Measurements from ENCODE around the gene UNC13B. TPM values are rescaled to one million over a fixed set of nuclear protein-coding genes. Genes with fewer than 3 reads are reported as not detected.

UNC13B gene
- total and polyA plus RNA-seq, 2 of the 8 experiments (the other 6 are each of a cell fraction or from before 2014, with no cell fraction given): 23.1 to 51.7 TPM

DNA sequence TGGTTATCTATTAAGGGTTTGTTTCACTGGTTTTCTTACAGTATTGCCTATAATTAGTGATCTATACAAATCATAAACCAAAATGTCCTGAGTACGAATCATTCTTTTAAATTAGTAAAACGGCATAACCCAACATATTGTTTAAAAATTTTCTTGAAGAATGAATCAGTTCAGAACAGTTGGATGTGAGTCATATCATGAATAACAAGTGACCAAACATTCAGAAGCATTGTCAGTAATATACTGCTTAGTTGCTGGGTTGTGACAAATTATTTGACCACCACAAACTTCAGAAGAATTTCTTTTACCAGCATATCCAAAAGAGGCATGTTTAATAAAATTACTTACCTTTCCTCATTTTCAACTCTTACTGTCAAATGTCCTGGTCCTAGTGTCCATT is 111.2 kb downstream of the UNC13B start:
- H2BK120ac ChIP-seq (replicated peaks; ENCODE audit: low read depth, low read length): no peak overlapping the region
- no peak overlapping the region for H3K27ac ChIP-seq (ENCODE audit: low read depth, low read length)
- H3K23ac ChIP-seq (ENCODE audit: insufficient read length): no peak overlapping the region
- no peak overlapping the region for H2AFZ ChIP-seq (ENCODE audit: low read length)
- no peaks in the 10 kb centered on the region for H4K20me1 ChIP-seq (replicated peaks in 1 of 2; ENCODE audit: control insufficient read depth in 1 of 2, insufficient read depth in 2 of 2, low read length in 2 of 2)
- no peak overlapping the region for H3K4me2 ChIP-seq (ENCODE audit: insufficient read depth in 1 of 2, low read depth in 2 of 2, low read length in 2 of 2)
- H2AK5ac ChIP-seq (ENCODE audit: low read depth, low read length): no peak overlapping the region
- H3K9me3 ChIP-seq (ENCODE audit: insufficient read depth in 2 of 2, low read depth in 1 of 2, low read length in 1 of 2): no peaks in the 10 kb centered on the region
- no peak overlapping the region for H4K5ac ChIP-seq (ENCODE audit: insufficient read length, low read depth, low read length)
- H2BK12ac ChIP-seq (ENCODE audit: low read depth, low read length): no peak overlapping the region
- ChIA-PET CTCF (ENCODE audit: partially characterized antibody) (interaction anchor here (1.0 to 1.7 kb wide), 5 partner anchors 8 to 130 kb away, joined by 3 to 6 read pairs (median 3); no protein-coding TSS in a partner anchor), POLR2A (ENCODE audit: partially characterized antibody) (no interaction called here)
- H3K4me1 ChIP-seq (replicated peaks in 1 of 4; ENCODE audit: control insufficient read depth in 3 of 4, insufficient read depth in 4 of 4, low read length in 3 of 4): no peaks in the 10 kb centered on the region
- no peak overlapping the region for H4K91ac ChIP-seq (replicated peaks; ENCODE audit: insufficient read length, low read length)
- no peak overlapping the region for H2BK20ac ChIP-seq (ENCODE audit: low read length)
- H2BK5ac ChIP-seq (ENCODE audit: low read depth, low read length): no peak overlapping the region
- FAIRE-seq: no peak
- H3K79me1 ChIP-seq (ENCODE audit: low read depth, low read length): no peaks in the 10 kb centered on the region
- H3K27me3 ChIP-seq (replicated peaks in 1 of 4; ENCODE audit: control insufficient read depth in 3 of 4, extremely low read depth in 1 of 4, insufficient read depth in 3 of 4, low read length in 3 of 4): no peaks in the 10 kb centered on the region
- no peaks in the 10 kb centered on the region for H3K79me2 ChIP-seq (ENCODE audit: control insufficient read depth in 1 of 2, insufficient read depth in 2 of 2, low read length in 2 of 2)
- no peak overlapping the region for H4K8ac ChIP-seq (ENCODE audit: extremely low read depth, insufficient read depth, low read length)
- no peak overlapping the region for H3K9ac ChIP-seq (replicated peaks in 1 of 4; ENCODE audit: extremely low read depth in 1 of 4, low read depth in 3 of 4, low read length in 3 of 4)
- H3K14ac ChIP-seq (ENCODE audit: insufficient read length): no peak overlapping the region
- H3K4ac ChIP-seq (replicated peaks; ENCODE audit: insufficient read length, low read depth, low read length): no peak overlapping the region
- no peak overlapping the region for H3K18ac ChIP-seq (ENCODE audit: extremely low read depth, low read length)
- no peaks in the 10 kb centered on the region for H3K36me3 ChIP-seq (ENCODE audit: control insufficient read depth in 2 of 4, insufficient read depth in 4 of 4, low read length in 3 of 4)
- H3K56ac ChIP-seq (replicated peaks; ENCODE audit: insufficient read length, low read depth, low read length): no peak overlapping the region
- no peak overlapping the region for H2BK15ac ChIP-seq (ENCODE audit: low read length)
- 98% methylated on average over 2 of the region's 2 CpGs; no CpG with 5 or more reads in 1 of the 2 experiments for WGBS, 2 experiments (ENCODE audit: extremely low coverage in 1 of 2, insufficient coverage in 1 of 2, insufficient read length in 1 of 2, insufficient replicate concordance in 2 of 2, low coverage in 1 of 2, low lambda C conversion rate in 2 of 2, missing lambda C conversion rate in 1 of 2)
- DNase-seq (ENCODE audit: low read depth in 1 of 2, low spot score in 2 of 2): no peak
- no peak overlapping the region for H3K4me3 ChIP-seq (ENCODE audit: extremely low read depth in 1 of 4, insufficient read depth in 2 of 4, low read depth in 3 of 4, low read length in 4 of 4)
- H3K23me2 ChIP-seq (ENCODE audit: low read depth, low read length): no peaks in the 10 kb centered on the region
- TF ChIP-seq ZNF274 (IDR thresholded peaks at IDR 0.05; ENCODE audit: borderline replicate concordance, extremely low read depth, low read length) (no peak), EZH2 (IDR thresholded peaks at IDR 0.05; ENCODE audit: low read depth, low read length, severe bottlenecking) (no peak), MAFK (IDR thresholded peaks at IDR 0.05; ENCODE audit: low read depth, low read length) (no peak), CBX8 (IDR thresholded peaks at IDR 0.05; ENCODE audit: borderline replicate concordance, low read depth, low read length) (no peak), RFX5 (IDR thresholded peaks at IDR 0.05; ENCODE audit: borderline replicate concordance, low read depth, low read length) (no peak), CHD2 (IDR thresholded peaks at IDR 0.05; ENCODE audit: low read length) (no peak), YY1 (IDR thresholded peaks at IDR 0.05; ENCODE audit: low read depth, low read length) (no peak), POLR2A (IDR thresholded peaks at IDR 0.05; ENCODE audit: control extremely low read depth in 1 of 2, low read depth in 2 of 2, low read length in 2 of 2) (no peak), CTBP2 (IDR thresholded peaks at IDR 0.05; ENCODE audit: borderline replicate concordance, insufficient read depth, insufficient read length, low read length) (no peak), JUN (IDR thresholded peaks at IDR 0.05; ENCODE audit: low read depth, low read length) (no peak)
- TF ChIP-seq, protein P1, sequence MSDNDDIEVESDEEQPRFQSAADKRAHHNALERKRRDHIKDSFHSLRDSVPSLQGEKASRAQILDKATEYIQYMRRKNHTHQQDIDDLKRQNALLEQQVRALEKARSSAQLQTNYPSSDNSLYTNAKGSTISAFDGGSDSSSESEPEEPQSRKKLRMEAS (IDR thresholded peaks at IDR 0.05): no peak
- TF ChIP-seq, protein P2, sequence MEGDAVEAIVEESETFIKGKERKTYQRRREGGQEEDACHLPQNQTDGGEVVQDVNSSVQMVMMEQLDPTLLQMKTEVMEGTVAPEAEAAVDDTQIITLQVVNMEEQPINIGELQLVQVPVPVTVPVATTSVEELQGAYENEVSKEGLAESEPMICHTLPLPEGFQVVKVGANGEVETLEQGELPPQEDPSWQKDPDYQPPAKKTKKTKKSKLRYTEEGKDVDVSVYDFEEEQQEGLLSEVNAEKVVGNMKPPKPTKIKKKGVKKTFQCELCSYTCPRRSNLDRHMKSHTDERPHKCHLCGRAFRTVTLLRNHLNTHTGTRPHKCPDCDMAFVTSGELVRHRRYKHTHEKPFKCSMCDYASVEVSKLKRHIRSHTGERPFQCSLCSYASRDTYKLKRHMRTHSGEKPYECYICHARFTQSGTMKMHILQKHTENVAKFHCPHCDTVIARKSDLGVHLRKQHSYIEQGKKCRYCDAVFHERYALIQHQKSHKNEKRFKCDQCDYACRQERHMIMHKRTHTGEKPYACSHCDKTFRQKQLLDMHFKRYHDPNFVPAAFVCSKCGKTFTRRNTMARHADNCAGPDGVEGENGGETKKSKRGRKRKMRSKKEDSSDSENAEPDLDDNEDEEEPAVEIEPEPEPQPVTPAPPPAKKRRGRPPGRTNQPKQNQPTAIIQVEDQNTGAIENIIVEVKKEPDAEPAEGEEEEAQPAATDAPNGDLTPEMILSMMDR (IDR thresholded peaks at IDR 0.05; ENCODE audit: control extremely low read depth in 1 of 3, insufficient read depth in 1 of 3, low read depth in 1 of 3, low read length in 3 of 3): no peak
